ENCODE results near the gene MAN2A2. TPM values are rescaled to one million over a fixed set of nuclear protein-coding genes. Genes with fewer than 3 reads are reported as not detected.

Gene MAN2A2
- total and polyA plus RNA-seq, 9 of the 15 experiments (the other 6 are each of a cell fraction or from before 2014, with no cell fraction given): 7.3 to 151 (median 43.4) TPM

GRCh38 chr15:90895571-90896117 lies 7.5 kb upstream of the MAN2A2 start (continued):
- no peak for TF ChIP-seq ZNF407 (IDR thresholded peaks at IDR 0.05; ENCODE audit: low read depth)
